Osteocyte (in vitro differentiated cells): ENCODE results near the gene GJC3. TPM values are rescaled to one million over a fixed set of nuclear protein-coding genes. Genes with fewer than 3 reads are reported as not detected.

ENCODE experiments used
- DNase-seq: peaks from one replicate; pipeline ENCODE4 v3.0.0; 2021; ENCODE audit warnings: mixed read lengths; ENCODE audit not compliant: unreplicated experiment; ENCODE audit errors: extremely low spot score
- H3K27ac Mint-ChIP-seq: one replicate; pipeline ENCODE4 v1.8.0; 2021; ENCODE audit warnings: mild to moderate bottlenecking, mixed read lengths; ENCODE audit not compliant: unreplicated experiment
- H3K27me3 Mint-ChIP-seq: one replicate; pipeline ENCODE4 v1.8.0; 2021; ENCODE audit warnings: mixed read lengths; ENCODE audit not compliant: unreplicated experiment
- H3K36me3 Mint-ChIP-seq: one replicate; pipeline ENCODE4 v1.8.0; 2021; ENCODE audit warnings: mixed read lengths; ENCODE audit not compliant: unreplicated experiment
- H3K4me1 Mint-ChIP-seq: one replicate; pipeline ENCODE4 v1.8.0; 2021; ENCODE audit warnings: mixed read lengths; ENCODE audit not compliant: unreplicated experiment
- H3K4me3 Mint-ChIP-seq: one replicate; pipeline ENCODE4 v1.8.0; 2021; ENCODE audit warnings: mild to moderate bottlenecking, moderate library complexity, mixed read lengths; ENCODE audit not compliant: unreplicated experiment
- H3K9me3 Mint-ChIP-seq: one replicate; pipeline ENCODE4 v1.8.0; 2021; ENCODE audit warnings: mixed read lengths; ENCODE audit not compliant: unreplicated experiment
- CTCF ChIP-seq: fragments of 200-600 bp; sonication (generic); IDR thresholded peaks from 2 replicates; pipeline ENCODE4 v1.5.0; 2021; ENCODE audit warnings: antibody characterized with exemption, mild to moderate bottlenecking, moderate library complexity
- total RNA-seq: library from RNA; stranded (reverse); gene quantifications from 2 replicates; pipeline ENCODE4 v1.2.1, GENCODE V29; 2021

The GJC3 gene
- total RNA-seq, 1 donor from 2014 or later: not detected

- Mint-ChIP-seq H3K4me1 (no peaks in the 10 kb centered on the region), H3K27ac (no peak overlapping the region), H3K27me3 (peaks cover 2% of the 10 kb centered on the region), H3K4me3 (no peak overlapping the region), H3K9me3 (peaks cover 15% of the 10 kb centered on the region), H3K36me3 (peaks cover 5% of the 10 kb centered on the region)
- no peak for DNase-seq
- TF ChIP-seq CTCF: no peak
Measured at GRCh38 chr7:99881370-99881769, 48.0 kb downstream of the GJC3 start.

GRCh38 chr7:99876933-99877332, 52.5 kb downstream of the GJC3 start, which contains the start of gene OR2AE1:
Gene OR2AE1, minus strand, starts transcription at chr7:99877033. Its CDS starts 0 bp downstream, at chr7:99877033.
- TF ChIP-seq CTCF: no peak
- H3K4me1 Mint-ChIP-seq: no peaks in the 10 kb centered on the region
- no peaks in the 10 kb centered on the region for H3K36me3 Mint-ChIP-seq
- no peak within 1 kb of the TSS for H3K4me3 Mint-ChIP-seq
- no peaks in the 10 kb centered on the region for H3K9me3 Mint-ChIP-seq
- DNase-seq: no peak
- peaks cover 2% of the 10 kb centered on the region for H3K27me3 Mint-ChIP-seq
- H3K27ac Mint-ChIP-seq: no peak within 1 kb of the TSS

- no peak overlapping the region for H3K4me3 Mint-ChIP-seq
- H3K27ac Mint-ChIP-seq: no peak overlapping the region
- no peak for TF ChIP-seq CTCF
- no peak for DNase-seq
- H3K36me3 Mint-ChIP-seq: no peaks in the 10 kb centered on the region
- H3K9me3 Mint-ChIP-seq: no peaks in the 10 kb centered on the region
- H3K4me1 Mint-ChIP-seq: no peaks in the 10 kb centered on the region
- peaks cover 2% of the 10 kb centered on the region for H3K27me3 Mint-ChIP-seq
Measured at GRCh38 chr7:99876491-99876890, 52.9 kb downstream of the GJC3 start.

Other genes with a start within 250 kb of the GJC3 start
- not detected in 2 replicates for gene CYP3A5, start 249.6 kb downstream of the GJC3 start, total RNA-seq
- not detected in 2 replicates for gene CYP3A7, start 194.4 kb downstream of the GJC3 start, total RNA-seq
- gene CYP3A4, start 145.4 kb downstream of the GJC3 start, total RNA-seq: not detected in 2 replicates
- gene CYP3A43, start 101.6 kb downstream of the GJC3 start, total RNA-seq: not detected in 2 replicates
- gene OR2AE1, start 52.6 kb downstream of the GJC3 start, total RNA-seq: not detected in 2 replicates
- 13.1 and 14.3 TPM in 2 replicates for gene TRIM4, start 10.1 kb downstream of the GJC3 start, total RNA-seq
- not detected in 2 replicates for gene AZGP1, start 46.4 kb upstream of the GJC3 start, total RNA-seq
- 84.1 and 90.4 TPM in 2 replicates for gene ZKSCAN1, start 86.0 kb upstream of the GJC3 start, total RNA-seq
- 13.9 and 14.6 TPM in 2 replicates for gene ZSCAN21, start 120.2 kb upstream of the GJC3 start, total RNA-seq
- gene ZNF3, start 152.1 kb upstream of the GJC3 start, total RNA-seq: 35.4 and 39.2 TPM in 2 replicates
- 93.7 and 101 TPM in 2 replicates for gene COPS6, start 159.3 kb upstream of the GJC3 start, total RNA-seq
- 73.3 and 77.8 TPM in 2 replicates for gene MCM7, start 171.8 kb upstream of the GJC3 start, total RNA-seq
- 22.0 and 27.4 TPM in 2 replicates for gene AP4M1, start 172.0 kb upstream of the GJC3 start, total RNA-seq
- gene TAF6, start 189.7 kb upstream of the GJC3 start, total RNA-seq: 62.8 and 63.9 TPM in 2 replicates
- gene CNPY4, start 190.0 kb upstream of the GJC3 start, total RNA-seq: 33.6 and 36.7 TPM in 2 replicates
- gene MBLAC1, start 197.3 kb upstream of the GJC3 start, total RNA-seq: 2.3 TPM in 2 replicates
- gene LAMTOR4, start 219.3 kb upstream of the GJC3 start, total RNA-seq: 111 and 123 TPM in 2 replicates
- gene TRAPPC14, start 229.1 kb upstream of the GJC3 start, total RNA-seq: 18.2 and 20.3 TPM in 2 replicates
- gene GAL3ST4, start 239.0 kb upstream of the GJC3 start, total RNA-seq: 2.9 and 3.6 TPM in 2 replicates
- gene GPC2, start 247.8 kb upstream of the GJC3 start, total RNA-seq: 8.1 and 12.6 TPM in 2 replicates
- 1.0 and 1.5 TPM in 2 replicates for gene STAG3, start 248.3 kb upstream of the GJC3 start, total RNA-seq